Ramos (cell line): ENCODE measurements around the gene LRP6.
"Not testable (repeated sequence)": the region's sequence is repeated elsewhere in the genome, so short reads cannot be mapped to it uniquely, and the experiment has no call there.

Experiments
- in situ Hi-C: fragments of 300-500 bp; cut with MboI; formaldehyde crosslinking; loops from one replicate; pipeline ENCODE4 v1.14.3; 2022; ENCODE audit warnings: low sequenced_read_pairs; ENCODE audit not compliant: unreplicated experiment

The LRP6 gene

DNA sequence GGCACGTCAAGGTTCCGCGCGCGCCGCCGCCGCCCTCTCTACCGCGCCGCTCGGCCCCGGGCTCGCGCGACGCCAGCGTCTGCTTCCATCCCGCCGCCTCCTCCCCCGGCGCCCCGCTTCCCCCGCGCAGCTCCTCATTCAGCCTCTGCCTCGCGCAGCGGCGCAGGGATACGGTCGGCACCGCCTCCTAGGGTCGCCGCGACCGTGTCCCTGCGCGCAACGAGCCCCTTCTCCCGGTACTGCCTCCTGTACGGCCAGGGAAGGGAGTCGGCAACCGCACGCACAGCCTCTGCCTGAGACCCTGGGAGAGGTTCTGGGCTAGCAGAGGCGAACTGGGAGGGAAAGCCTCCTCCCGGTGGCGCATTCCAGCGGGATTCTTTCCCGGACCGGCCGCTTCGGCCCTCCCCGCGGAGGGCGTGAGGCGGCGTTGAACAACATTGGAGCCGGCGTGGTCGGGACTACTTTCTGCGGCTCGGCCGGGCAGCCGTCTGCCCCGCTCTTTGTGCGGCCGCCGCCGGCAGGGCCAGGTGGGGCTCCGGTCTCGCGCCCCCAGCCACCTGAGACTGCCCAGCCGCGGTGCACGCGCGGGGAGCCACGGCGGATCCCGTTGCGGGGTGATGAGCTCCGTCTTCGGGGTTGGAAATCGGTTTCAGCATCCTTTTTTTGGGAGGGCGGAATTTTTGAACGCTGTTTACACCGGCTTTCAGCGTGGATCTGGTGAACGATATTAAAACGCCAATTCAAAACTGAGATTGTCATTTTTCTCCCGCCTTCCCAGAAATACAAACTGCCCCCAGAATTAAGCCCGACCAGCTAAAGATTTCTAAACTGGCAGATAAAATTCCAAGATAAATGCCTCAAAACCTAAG is at the start of gene LRP6:
Gene LRP6 (minus strand): TSS at position 172 of the 869 bp plus-strand sequence. CDS start 309 bp downstream, outside the sequence.
- in situ Hi-C loops = no loop called here

DNA sequence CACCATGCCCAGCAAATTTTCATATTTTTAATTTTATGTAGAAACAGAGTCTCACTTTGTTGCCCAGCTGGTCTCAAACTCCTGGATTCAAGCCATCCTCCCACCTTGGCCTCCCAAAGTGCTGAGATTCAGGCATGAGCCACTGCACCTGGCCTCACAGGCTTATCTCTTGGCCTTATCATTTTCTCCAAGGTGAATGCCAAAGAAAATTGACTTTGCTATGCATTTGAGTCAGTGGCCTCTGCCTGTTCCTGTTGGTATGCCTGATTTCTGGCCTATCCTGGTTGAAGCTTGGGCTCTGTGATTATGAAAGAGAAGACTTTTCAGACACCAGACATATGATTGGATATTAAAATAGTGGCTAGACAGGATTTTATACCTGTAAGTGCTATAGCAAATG is 49.0 kb upstream of the LRP6 start:
- in situ Hi-C loops = no loop called here

DNA sequence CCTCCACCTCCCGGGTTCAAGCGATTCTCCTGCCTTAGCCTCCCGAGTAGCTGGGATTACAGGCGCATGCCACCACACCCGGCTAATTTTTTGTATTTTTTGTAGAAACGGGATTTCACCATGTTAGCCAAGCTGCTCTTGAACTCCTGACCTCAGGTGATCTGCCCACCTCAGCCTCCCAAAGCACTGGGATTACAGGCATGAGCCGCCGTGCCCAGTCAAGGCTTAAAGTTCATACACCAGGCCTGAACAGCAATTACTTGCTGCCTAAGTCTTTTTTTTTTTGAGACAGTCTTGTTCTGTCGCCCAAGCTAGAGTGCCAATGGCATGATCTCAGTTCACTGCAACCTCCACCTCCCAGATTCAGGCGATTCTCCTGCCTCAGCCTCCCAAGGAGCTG is 43.9 kb upstream of the LRP6 start:
- in situ Hi-C loops = not testable (repeated sequence)

DNA sequence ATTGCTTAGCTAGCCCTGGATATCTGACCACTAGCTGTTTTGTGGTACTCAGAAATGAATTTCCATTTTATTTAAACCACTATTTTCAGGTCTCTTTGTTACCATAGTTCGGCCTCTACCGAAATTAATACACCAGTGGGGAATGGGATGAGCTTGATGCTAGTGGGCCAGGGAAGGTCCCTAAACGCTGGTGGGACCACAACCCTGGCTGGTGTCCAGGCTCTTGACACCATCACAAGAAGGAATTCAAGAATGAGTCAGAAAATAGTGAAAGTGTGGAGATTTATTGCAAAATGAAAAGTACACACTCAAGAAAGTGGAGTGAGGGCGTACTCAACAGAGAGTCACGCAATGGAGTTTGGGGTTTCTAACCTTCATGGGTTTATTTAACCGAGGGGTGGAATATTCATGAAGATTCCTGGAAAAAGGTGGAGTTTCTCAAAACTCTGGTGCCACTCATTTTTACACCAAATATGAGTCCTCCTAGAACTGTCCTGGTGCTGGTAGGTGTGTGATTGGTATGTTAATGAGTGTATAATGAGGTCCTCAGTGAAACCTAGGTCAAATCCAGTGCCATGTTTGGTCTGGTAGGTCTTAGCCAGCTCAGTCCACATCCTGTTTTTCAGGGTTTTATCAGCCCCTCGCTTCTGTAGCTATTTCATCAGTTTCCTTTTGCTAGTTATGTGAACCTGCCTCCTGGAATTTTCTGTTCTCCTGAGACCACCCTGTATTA is 38.9 kb upstream of the LRP6 start:
- in situ Hi-C loops = no loop called here

DNA sequence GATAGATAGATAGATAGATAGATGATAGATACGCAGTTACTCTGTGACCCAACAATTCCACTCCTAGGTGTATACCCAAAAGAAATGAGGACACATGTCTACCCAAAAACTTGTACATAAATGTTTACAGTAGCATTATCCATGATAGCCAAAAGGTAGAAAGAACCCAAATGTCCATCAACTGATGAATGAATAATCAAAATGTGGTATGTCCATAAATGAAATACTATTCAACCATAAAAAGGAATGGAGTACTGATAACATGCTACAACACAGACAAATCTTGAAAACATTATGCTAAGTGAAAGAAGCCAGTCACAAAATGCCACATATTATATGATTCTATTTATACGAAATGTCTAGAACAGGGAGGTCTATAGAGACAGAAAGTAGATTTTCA is 36.1 kb upstream of the LRP6 start:
- in situ Hi-C loops = no loop called here

DNA sequence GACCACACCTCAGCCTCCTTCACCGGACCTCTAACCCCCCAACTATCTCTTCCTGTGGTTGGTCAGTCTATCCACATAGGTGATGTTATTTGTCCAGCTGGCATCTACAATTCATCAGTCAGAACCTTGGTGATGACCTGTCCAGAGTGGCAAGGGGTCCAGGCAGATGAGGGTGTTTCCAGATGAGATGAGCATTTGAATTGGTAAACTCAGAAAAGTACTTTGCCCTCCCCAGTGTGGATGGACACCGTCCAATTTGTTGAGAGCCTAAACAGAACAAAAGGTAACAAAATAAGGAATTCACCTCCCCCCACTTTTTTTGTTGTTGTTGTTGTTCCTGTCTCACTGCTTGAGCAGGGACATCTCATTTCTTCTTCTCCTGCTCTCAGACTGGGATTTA is 34.3 kb upstream of the LRP6 start:
- in situ Hi-C loops = no loop called here

DNA sequence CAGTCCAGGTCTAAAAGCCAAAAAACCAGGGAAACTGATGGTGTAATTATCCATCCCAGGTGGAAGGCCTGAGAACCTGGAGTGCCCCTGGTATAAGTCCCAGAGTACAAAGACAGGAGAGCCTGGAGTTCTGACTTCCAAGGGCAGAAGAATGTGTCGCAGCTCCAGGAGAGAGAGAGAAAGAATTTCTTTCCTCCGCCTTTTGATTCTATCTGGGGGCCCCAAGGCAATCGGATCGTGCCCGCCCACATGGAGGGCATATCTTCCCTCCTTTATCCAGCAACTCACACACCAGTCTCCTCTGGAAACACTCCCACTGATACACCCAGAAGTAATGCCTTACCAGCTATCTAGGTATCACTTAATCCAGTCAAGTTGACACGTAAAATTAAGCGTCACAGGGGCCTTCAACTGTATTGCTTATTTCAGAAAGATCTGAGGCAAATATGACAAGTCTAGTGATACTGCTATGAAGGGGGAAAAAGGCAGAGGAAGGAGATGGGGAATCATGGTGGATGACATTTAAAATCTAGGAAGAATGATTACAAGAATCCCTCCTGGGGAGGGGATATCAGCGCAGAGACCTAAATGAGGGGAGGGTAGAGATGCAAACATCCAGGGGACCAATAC is 30.5 kb upstream of the LRP6 start:
- in situ Hi-C loops = no loop called here

DNA sequence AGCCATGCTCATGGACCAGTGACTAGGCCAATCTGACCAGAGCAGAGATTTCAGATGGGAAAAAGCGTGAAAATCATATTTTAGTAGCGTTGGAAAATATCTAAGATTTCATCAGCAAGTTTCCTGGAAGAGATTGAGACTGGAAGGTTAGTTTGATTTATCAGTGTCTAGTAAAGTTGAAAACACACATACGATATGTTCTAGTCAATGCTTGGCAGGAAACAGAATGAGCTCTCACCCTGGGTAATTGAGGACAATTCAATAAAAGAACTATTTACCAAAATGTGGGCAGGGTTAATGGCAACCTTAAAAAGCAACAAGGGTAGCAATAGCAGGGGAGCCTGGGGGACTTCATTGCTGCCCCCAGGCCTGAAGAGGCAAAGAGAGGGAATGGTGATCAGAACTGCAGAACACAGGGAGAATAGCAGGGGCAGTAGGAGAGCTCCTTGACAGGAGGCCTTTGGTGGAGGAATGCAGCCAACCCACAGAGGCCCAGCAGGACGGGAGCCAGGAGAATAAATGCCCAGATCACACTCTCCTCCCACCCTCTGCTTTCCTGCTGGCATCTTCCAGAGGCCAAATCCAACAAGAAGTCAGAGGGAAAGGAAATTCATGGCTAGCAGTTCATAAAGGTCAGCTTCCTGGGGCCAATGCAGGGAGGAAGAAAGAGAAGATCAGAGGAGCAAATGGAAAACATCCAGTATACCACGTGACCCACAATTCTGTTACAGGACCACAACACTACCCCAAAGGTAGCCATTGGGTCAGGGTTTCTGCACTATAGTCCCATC is 27.6 kb upstream of the LRP6 start:
- in situ Hi-C loops = no loop called here

DNA sequence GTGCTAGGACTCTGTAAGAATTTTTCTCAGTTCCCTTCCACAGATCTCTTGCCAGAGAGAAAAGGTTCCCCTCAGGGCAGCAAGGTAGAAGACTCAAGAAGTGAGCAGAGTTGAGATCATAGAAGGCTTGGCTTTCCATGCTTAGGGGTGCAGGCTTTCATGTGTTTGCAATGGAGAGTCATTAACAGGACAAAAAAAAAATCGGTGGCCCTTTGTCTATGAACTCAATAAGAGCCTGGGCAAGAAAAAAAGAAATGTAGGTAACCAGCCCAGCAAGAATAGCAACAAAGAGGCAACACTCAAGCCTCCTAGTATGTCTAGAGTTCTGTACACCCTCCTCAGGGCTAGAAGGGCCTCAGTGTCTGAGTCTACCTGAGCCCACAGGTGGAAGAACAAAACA is 23.4 kb upstream of the LRP6 start:
- in situ Hi-C loops = no loop called here

DNA sequence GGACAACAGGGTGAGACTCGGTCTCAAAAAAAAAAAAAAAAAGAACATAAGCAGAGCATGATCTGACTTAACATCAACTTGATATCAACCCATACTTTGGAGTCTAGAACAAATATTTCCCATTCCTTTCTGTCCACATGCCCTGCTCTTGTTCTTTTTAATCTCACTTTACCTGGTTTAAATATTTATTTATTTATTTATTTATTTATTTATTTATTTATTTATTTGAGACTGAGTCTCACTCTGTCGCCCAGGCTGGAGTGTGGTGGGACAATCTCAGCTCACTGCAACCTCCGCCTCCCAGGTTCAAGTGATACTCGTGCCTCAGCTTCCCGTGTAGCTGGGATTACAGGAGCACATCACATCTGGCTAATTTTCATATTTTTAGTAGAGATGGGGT is 19.6 kb upstream of the LRP6 start:
- in situ Hi-C loops = no loop called here

DNA sequence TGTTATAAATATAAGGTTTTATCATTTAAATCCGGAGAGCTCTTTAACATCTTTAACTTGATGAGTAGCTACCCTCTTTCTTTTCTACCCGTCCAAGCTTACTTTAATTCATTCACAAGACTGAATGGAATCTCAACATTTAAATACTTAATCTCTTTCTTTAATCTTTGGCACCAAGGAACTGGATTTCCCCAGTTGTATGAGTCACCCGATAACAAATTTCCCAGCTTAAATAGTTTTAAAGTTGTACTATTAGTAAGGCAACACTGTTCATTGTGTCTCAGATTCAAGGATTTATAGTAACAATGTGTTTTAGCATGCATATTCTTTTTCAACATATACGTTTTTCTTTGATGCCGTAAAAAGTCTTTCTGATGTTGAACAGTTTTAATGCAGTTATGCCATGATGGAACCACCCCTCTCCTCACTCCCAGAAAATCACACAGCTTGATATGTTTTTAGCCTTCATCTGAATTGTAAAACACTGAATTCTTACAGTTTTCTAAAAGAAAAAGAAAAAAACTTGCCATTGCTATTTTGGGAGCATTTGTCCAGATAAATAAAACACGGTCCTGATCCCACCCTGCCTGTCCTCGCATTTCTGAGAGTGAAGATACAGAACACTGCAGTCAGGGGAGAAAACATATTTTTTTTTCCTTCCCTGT is 16.0 kb upstream of the LRP6 start:
- in situ Hi-C loops = no loop called here

DNA sequence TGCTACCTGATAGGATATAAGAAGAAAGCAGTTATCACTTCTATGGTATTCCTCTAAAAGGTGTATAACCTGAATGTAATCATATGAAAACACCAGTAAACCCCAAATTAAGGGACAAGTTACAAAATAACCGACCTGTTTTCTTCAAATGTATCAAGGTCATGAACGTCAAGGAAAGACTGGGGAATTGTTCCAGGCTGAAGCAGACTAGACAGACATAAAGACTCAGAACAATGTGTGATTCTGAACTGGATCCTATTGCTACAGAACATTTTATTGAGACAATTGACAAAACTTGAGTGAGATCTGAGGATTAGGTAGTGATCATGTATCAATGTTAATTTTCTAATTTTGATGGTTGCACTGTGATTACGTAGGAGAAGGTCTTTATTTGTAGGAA is 15.4 kb upstream of the LRP6 start:
- in situ Hi-C loops = no loop called here

DNA sequence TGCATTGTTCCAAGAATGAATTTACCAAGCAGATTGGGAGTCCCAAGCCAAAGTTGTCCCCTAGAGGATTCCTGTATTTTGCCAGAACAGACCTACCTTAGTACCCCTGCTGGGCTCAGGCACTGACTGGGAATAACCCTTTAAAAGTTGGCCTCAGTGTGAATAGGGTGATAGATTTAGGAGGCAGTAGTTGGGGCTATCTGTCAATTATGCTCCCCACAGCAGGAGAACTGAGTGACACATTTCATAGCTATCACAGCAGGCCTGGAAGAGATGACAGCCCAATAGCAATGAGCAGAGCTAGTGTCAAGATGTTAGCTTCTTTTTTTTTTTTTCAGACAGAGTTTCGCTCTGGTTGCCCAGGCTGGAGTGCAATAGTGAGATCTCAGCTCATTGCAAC is 14.3 kb upstream of the LRP6 start:
- in situ Hi-C loops = no loop called here

DNA sequence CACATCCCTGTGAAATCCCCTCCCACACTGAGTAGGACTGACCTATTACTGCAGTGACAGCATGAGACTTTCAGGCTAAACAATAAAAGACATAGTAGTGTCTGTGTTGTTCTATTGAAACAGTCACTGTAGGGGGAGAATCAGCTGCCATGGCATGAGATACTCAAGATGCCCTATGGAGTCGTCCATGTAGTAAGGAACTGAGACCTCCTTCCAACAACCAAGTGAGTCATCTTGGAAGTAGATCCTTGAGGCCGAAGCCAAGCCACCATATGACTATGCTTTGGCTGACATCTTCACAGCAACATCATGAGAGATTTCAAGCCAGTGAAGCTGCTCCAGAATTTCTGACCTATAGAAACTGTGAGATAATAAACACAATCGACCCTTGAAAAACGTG is 12.1 kb upstream of the LRP6 start:
- in situ Hi-C loops = no loop called here

DNA sequence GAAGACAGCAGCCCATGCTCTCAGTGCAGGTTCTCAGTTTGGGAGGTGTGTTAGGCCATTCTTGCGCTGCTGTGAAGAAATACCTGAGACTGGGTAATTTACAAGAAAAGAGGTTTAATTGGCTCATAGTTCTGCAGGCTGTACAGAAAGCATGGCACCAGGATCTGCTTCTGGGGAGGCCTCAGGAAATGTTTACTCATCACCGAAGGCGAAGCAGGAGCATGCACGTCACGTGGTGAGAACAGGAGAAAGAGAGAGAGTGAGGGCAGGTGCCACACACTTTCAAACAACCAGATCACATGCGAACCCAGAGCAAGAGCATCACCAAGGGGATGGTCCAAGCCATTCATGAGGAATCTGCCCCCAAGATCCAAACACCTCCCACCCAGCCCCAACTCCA is 9.0 kb upstream of the LRP6 start:
- in situ Hi-C loops = no loop called here

DNA sequence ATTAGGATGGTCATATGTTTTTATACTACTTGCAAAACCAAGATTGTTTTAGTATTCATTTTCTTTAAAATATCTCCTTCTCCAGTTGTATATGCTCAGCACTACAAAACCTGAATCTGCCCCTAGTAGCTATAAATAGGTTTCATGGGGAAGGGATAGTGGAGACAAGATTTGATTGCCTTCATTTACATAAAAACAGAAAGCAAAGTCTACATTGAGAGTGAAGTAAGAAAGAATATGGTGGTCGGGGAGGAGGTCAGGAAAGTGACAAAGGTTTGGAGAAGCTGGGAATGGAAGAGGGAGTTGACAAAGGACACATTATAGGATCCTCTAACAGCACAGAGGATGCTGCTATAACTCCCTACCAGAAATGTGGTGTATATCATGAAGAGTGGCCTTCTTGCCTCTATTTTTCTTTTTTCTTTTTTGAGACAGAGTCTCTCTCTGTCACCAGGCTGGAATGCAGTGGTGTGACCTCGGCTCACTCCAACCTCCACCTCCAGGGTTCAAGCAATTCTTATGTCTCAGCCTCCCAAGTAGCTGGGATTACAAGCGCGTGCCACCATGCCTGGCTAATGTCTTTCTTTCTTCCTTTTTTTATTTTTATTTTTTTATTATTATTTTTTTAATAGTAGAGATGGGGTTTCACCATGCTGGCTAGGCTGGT is 6.6 kb upstream of the LRP6 start:
- in situ Hi-C loops = no loop called here

DNA sequence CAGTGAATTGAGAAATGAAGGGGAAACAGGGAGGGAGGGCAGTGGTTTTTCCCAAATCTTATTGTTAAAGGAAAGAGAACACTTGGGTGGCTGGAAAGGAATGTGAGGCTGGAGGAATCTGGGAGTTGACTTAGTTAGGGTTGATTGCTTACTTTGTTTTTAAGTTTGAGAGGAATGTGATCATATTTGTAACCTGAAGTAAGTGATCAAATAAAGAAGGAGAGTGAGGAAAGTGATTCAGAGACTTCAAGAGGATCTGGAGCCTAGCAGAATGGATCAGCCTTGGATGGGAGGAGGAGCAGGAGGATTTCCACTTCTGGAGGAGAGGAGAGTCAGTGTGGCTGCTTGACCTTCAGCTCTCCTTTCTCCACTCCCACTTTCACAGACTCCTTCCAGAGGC is 6.0 kb upstream of the LRP6 start:
- in situ Hi-C loops = no loop called here

DNA sequence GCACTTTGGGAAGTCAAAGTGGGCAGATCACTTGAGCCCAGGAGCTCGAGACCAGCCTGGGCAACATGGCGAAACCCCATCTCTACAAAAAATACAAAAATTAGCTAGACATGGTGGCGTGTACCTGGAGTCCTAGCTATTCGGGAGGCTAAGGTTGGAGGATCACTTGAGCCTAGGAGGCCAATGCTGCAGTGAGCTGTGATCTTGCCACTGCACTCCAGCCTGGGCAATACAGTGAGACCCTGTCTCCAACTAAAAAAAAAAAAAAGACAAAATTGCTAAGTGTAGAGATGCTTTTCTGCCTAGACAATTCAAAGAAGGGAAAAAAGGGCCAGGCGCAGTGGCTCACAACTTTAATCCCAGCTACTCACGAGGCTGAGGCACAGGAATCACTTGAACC is 3.4 kb upstream of the LRP6 start:
- in situ Hi-C loops = no loop called here

DNA sequence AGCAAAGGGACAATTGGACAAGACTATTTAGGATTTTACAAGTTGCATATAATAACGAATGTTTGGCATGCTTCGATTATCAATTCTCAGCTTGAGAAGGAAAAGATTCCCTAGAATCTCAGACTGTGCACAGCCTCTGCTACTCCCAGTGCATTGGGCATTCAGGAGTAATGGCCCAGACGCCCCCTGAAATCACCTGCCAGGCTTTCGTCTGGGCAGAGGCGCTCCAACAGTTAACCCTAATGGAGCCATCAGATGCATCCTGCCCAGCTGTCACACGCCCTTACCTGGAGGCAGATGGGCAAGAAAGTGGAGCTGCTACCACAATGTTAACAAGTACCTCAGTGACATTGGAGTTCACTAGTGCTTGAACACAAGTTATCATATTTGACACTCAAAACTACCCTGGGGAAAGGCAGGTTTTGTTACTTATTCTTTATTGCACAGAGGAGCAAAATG is 927 bp upstream of the LRP6 start:
- in situ Hi-C loops = no loop called here
